ENCODE measurements around the gene BTBD16. TPM values are rescaled to one million over a fixed set of nuclear protein-coding genes. Genes with fewer than 3 reads are reported as not detected.
A peak's percentile ranks its signal among the peaks of the same experiment; 100 is the strongest.

Gene BTBD16
- polyA plus RNA-seq, 3 donors: not detected

DNA sequence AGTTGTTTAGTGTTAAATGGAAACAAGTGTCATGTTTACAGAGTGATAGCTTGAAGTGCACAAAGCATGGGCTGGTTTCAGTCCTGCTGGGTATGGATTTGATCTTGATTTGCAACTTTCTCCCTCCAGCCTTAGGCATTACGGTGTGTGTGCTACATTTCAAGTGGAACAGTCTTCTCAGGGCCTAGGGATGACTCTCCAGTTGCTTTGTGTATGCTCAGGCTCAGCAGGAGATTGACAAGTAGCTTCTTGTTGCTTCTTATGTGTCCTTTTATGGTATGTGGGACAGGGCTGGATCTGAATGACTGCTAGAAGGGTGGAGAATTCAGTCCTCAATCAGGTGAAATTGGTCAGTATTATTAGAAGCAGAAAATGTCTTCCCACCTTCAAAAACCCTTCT is 52.1 kb downstream of the BTBD16 start:
- peaks cover 4 to 13% (median 7%) of the 10 kb centered on the region in 3 donors for H3K27me3 Mint-ChIP-seq (ENCODE audit: low read depth in 3 of 3)
- H3K9ac ChIP-seq (ENCODE audit: insufficient read depth, low read length, poor library complexity, severe bottlenecking): no peak overlapping the region
- no peaks in the 10 kb centered on the region for H3K27me3 ChIP-seq (ENCODE audit: control insufficient read depth in 2 of 2, insufficient read depth in 2 of 2, low read length in 2 of 2)
- H3K27ac ChIP-seq (ENCODE audit: low read depth in 1 of 2, low read length in 2 of 2): no peak overlapping the region
- H3K9me3 ChIP-seq (replicated peaks in 1 of 2; ENCODE audit: control insufficient read depth in 1 of 2, insufficient read depth in 1 of 2, low read length in 2 of 2): no peaks in the 10 kb centered on the region
- no peaks in the 10 kb centered on the region for H4K20me1 ChIP-seq (ENCODE audit: insufficient read depth, low read length)
- no peak overlapping the region for H3K4me3 Mint-ChIP-seq
- H3K36me3 Mint-ChIP-seq: no peaks in the 10 kb centered on the region
- H3K4me1 ChIP-seq (ENCODE audit: control insufficient read depth in 1 of 2, insufficient read depth in 2 of 2, low read length in 2 of 2): no peaks in the 10 kb centered on the region
- no peaks in the 10 kb centered on the region for H3K79me2 ChIP-seq (ENCODE audit: insufficient read depth, low read length)
- intact Hi-C loops (cut with micrococcal nuclease): no loop called here
- no peaks in the 10 kb centered on the region for H3K36me3 ChIP-seq (replicated peaks in 1 of 2; ENCODE audit: control insufficient read depth in 1 of 2, insufficient read depth in 2 of 2, low read length in 2 of 2)
- H3K4me1 Mint-ChIP-seq: no peaks in the 10 kb centered on the region
- TF ChIP-seq, protein P1, sequence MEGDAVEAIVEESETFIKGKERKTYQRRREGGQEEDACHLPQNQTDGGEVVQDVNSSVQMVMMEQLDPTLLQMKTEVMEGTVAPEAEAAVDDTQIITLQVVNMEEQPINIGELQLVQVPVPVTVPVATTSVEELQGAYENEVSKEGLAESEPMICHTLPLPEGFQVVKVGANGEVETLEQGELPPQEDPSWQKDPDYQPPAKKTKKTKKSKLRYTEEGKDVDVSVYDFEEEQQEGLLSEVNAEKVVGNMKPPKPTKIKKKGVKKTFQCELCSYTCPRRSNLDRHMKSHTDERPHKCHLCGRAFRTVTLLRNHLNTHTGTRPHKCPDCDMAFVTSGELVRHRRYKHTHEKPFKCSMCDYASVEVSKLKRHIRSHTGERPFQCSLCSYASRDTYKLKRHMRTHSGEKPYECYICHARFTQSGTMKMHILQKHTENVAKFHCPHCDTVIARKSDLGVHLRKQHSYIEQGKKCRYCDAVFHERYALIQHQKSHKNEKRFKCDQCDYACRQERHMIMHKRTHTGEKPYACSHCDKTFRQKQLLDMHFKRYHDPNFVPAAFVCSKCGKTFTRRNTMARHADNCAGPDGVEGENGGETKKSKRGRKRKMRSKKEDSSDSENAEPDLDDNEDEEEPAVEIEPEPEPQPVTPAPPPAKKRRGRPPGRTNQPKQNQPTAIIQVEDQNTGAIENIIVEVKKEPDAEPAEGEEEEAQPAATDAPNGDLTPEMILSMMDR (IDR thresholded peaks at IDR 0.05): no peak
- no peak overlapping the region for H2AFZ ChIP-seq (ENCODE audit: insufficient read depth, low read depth, low read length, poor library complexity, severe bottlenecking)
- H3K9me3 Mint-ChIP-seq: peaks cover 2 to 18% (median 11%) of the 10 kb centered on the region in 7 donors
- no peak overlapping the region for H3K4me3 ChIP-seq (replicated peaks in 1 of 3; ENCODE audit: low read depth in 2 of 3, low read length in 3 of 3)
- H3K4me2 ChIP-seq (replicated peaks; ENCODE audit: extremely low read depth, low read length, poor library complexity, severe bottlenecking): no peak overlapping the region
- WGBS (ENCODE audit: insufficient coverage): no CpG with 5 or more reads among the region's 1 CpG
- H3K27ac Mint-ChIP-seq: no peak overlapping the region
- no peak for DNase-seq

DNA sequence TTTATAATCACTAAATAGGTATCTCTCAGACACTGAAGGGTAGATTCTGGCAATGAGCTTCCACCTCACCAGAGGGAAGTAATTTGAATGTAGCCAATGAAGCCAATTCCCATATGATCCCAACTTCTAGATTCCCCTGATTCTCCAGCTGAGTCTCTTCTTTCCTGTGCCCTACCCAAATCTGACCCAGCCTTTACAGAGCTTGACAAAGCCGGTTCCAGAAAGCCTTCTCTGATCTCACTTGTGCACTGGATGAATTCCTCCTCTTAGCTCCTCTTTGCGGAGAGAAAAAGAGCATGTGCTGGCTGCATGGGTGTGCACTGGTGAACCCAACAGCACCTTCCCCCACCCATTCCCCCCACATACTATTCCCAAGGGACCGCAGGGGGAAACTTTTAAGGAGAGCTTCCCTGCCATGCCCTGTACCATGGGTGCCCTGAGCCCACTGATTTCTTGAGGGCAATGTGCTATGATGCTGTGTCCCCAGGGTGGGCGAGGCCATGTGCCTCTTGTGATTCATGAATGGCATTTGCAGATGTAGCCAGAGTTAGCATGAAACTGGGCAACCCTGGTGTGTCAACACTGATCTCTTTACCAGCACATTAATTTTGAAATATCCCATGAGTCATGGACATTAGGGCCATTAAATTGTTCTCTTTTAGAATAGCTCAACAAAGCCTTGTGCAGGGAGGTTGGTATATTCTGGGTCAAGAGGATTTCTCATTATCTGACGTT is 53.0 kb downstream of the BTBD16 start:
- H3K4me3 Mint-ChIP-seq: no peak overlapping the region
- H4K20me1 ChIP-seq (ENCODE audit: insufficient read depth, low read length): no peaks in the 10 kb centered on the region
- intact Hi-C loops (cut with micrococcal nuclease): no loop called here
- H3K9ac ChIP-seq (ENCODE audit: insufficient read depth, low read length, poor library complexity, severe bottlenecking): no peak overlapping the region
- TF ChIP-seq, protein P1 (IDR thresholded peaks at IDR 0.05): no peak
- H3K79me2 ChIP-seq (ENCODE audit: insufficient read depth, low read length): no peaks in the 10 kb centered on the region
- no peak overlapping the region for H3K4me3 ChIP-seq (replicated peaks in 1 of 3; ENCODE audit: low read depth in 2 of 3, low read length in 3 of 3)
- no peak overlapping the region for H3K27ac Mint-ChIP-seq
- peaks cover 9% of the 10 kb centered on the region for H3K4me1 Mint-ChIP-seq
- no peak overlapping the region for H3K4me2 ChIP-seq (replicated peaks; ENCODE audit: extremely low read depth, low read length, poor library complexity, severe bottlenecking)
- H2AFZ ChIP-seq (ENCODE audit: insufficient read depth, low read depth, low read length, poor library complexity, severe bottlenecking): no peak overlapping the region
- H3K9me3 Mint-ChIP-seq: peaks cover 0 to 18% (median 11%) of the 10 kb centered on the region in 7 donors
- H3K27me3 ChIP-seq (ENCODE audit: control insufficient read depth in 2 of 2, insufficient read depth in 2 of 2, low read length in 2 of 2): no peaks in the 10 kb centered on the region
- DNase-seq: peak in 1 of 3 donors; percentile 23
- peaks cover 4 to 14% (median 7%) of the 10 kb centered on the region in 3 donors for H3K27me3 Mint-ChIP-seq (ENCODE audit: low read depth in 3 of 3)
- H3K36me3 Mint-ChIP-seq: no peaks in the 10 kb centered on the region
- no peak overlapping the region for H3K27ac ChIP-seq (ENCODE audit: low read depth in 1 of 2, low read length in 2 of 2)
- no peaks in the 10 kb centered on the region for H3K9me3 ChIP-seq (replicated peaks in 1 of 2; ENCODE audit: control insufficient read depth in 1 of 2, insufficient read depth in 1 of 2, low read length in 2 of 2)
- no peaks in the 10 kb centered on the region for H3K36me3 ChIP-seq (replicated peaks in 1 of 2; ENCODE audit: control insufficient read depth in 1 of 2, insufficient read depth in 2 of 2, low read length in 2 of 2)
- peaks cover 0 to 7% of the 10 kb centered on the region in 2 donors for H3K4me1 ChIP-seq (ENCODE audit: control insufficient read depth in 1 of 2, insufficient read depth in 2 of 2, low read length in 2 of 2)
- 100% methylated on average over 3 of the region's 5 CpGs for WGBS (ENCODE audit: insufficient coverage)
